DMS79 (cell line): ENCODE data around the gene TRAF3.

Experiments used
- DNase-seq: peaks from one replicate; lab custom pipeline; 2025; lab: John Stamatoyannopoulos, UW

TRAF3 gene

GRCh38 chr14:102955636-102956408, 178.6 kb downstream of the TRAF3 start:
- DNase-seq = no peak

- no peak for DNase-seq
These were observed 180.0 kb downstream of the TRAF3 start for GRCh38 chr14:102957222-102957621.

- no peak for DNase-seq
These were observed 181.2 kb downstream of the TRAF3 start for GRCh38 chr14:102958461-102958860.
